Retinal pigment epithelial cell (primary cell): ENCODE measurements around the gene SEC61A2.
"Not testable (repeated sequence)": the region's sequence is repeated elsewhere in the genome, so short reads cannot be mapped to it uniquely, and the experiment has no call there.

Source experiments
- DNase-seq: peaks from one replicate; pipeline ENCODE4 v3.0.0-alpha.2; 2010; ENCODE audit warnings: low read depth
- H3K4me3 ChIP-seq: 2 replicates; pipeline ENCODE4 v1.5.1; 2011; ENCODE audit warnings: mild to moderate bottlenecking, low read length, control low read depth, moderate library complexity
- CTCF ChIP-seq: conservative IDR thresholded peaks from 2 replicates; pipeline ENCODE4 v1.5.1; 2011; ENCODE audit warnings: low read depth, low read length, control low read depth, inconsistent platforms

The SEC61A2 gene

GRCh38 chr10:12158111-12158510 lies 28.6 kb downstream of the SEC61A2 start:
- no peak for DNase-seq
- TF ChIP-seq CTCF: no peak
- H3K4me3 ChIP-seq: no peak overlapping the region

- DNase-seq: no peak
- no peak for TF ChIP-seq CTCF
Measured at GRCh38 chr10:12160664-12161063, 31.2 kb downstream of the SEC61A2 start.

GRCh38 chr10:12162927-12163326 lies 33.5 kb downstream of the SEC61A2 start:
- H3K4me3 ChIP-seq: no peak overlapping the region
- TF ChIP-seq CTCF: no peak
- DNase-seq: no peak

More at GRCh38 chr10:12160664-12161063, 31.2 kb downstream of the SEC61A2 start:
- no peak overlapping the region for H3K4me3 ChIP-seq

GRCh38 chr10:12164085-12164484 lies 34.6 kb downstream of the SEC61A2 start:
- no peak for TF ChIP-seq CTCF
- H3K4me3 ChIP-seq: no peak overlapping the region
- DNase-seq: no peak

GRCh38 chr10:12165036-12165435 lies 35.6 kb downstream of the SEC61A2 start:
- H3K4me3 ChIP-seq: no peak overlapping the region
- no peak for DNase-seq
- no peak for TF ChIP-seq CTCF

GRCh38 chr10:12165999-12166775 lies 36.7 kb downstream of the SEC61A2 start:
- DNase-seq: no peak
- TF ChIP-seq CTCF: no peak
- H3K4me3 ChIP-seq: no peak overlapping the region

- not testable (repeated sequence) for DNase-seq, H3K4me3 ChIP-seq
Measured at GRCh38 chr10:12171512-12171911, 42.0 kb downstream of the SEC61A2 start.
